Sigmoid colon (tissue), 7 donors: Measurements from ENCODE around the gene ERI3. TPM values are rescaled to one million over a fixed set of nuclear protein-coding genes. Genes with fewer than 3 reads are reported as not detected.

Experiments used
- DNase-seq: peaks from one replicate; pipeline ENCODE4 v3.0.0-alpha.2; 2019
- H3K27ac ChIP-seq, 4 donors: fragments of 200-600 bp; sonication (generic); one replicate each; pipeline ENCODE4 v1.5.1; 2016 to 2019; ENCODE audit warnings: mild to moderate bottlenecking in 1 of 4
- H3K27me3 ChIP-seq, 3 donors: fragments of 200-600 bp; sonication (generic); one replicate each; pipeline ENCODE4 v1.5.1; 2019; ENCODE audit warnings: mild to moderate bottlenecking in 1 of 3
- H3K36me3 ChIP-seq, 4 donors: fragments of 200-600 bp; sonication (generic); one replicate each; pipeline ENCODE4 v1.5.1; 2016 to 2019
- H3K4me1 ChIP-seq, 4 donors: fragments of 200-600 bp; sonication (generic); one replicate each; pipeline ENCODE4 v1.5.1; 2017 to 2019
- H3K4me3 ChIP-seq, 4 donors: fragments of 200-600 bp; sonication (generic); one replicate each; pipeline ENCODE4 v1.5.1; 2017 to 2019; ENCODE audit warnings: mild to moderate bottlenecking in 2 of 4, moderate library complexity in 1 of 4
- H3K9me3 ChIP-seq, 4 donors: fragments of 200-600 bp in 3 of 4; sonication (generic) in 3 of 4; one replicate each; pipeline versions ENCODE4 v1.5.1 to v1.6.1; 2013 to 2019
- EP300 ChIP-seq, 4 donors: sonication (generic); formaldehyde crosslinking; IDR thresholded peaks; one replicate each; pipeline ENCODE4 v1.6.1; 2017; ENCODE audit warnings: antibody characterized with exemption in 4 of 4
- POLR2A ChIP-seq, 2 donors: fragments of 450-650 bp; IDR thresholded peaks; one replicate each; pipeline ENCODE4 v1.6.1; 2016; ENCODE audit warnings: antibody characterized with exemption in 2 of 2, mild to moderate bottlenecking in 2 of 2, moderate library complexity in 2 of 2
- POLR2AphosphoS5 ChIP-seq, 4 donors: sonication (generic); formaldehyde crosslinking; IDR thresholded peaks; one replicate each; pipeline ENCODE4 v1.6.1; 2017; ENCODE audit warnings: antibody characterized with exemption in 4 of 4
- WGBS, 2 donors: extraction: QIAGEN DNeasy Blood & Tissue Kit; methylation state at CpG; one replicate each; pipeline ENCODE4 v1.1.7; 2013; 5-methylcytosine and 5-hydroxymethylcytosine counted together
- intact Hi-C: fragments of 100-400 bp; cut with DNase I; formaldehyde crosslinking; loops from one replicate; pipeline ENCODE4 v1.15.1; 2023
- polyA plus RNA-seq, 3 donors: library from polyadenylated mRNA; stranded (reverse); fragments of 200-250 nt; gene quantifications; one replicate each; pipeline ENCODE4 v1.2.3, GENCODE V29; 2013
- total RNA-seq, 4 donors: library from RNA; depleted of rRNA; stranded (reverse); fragments of >200 nt; gene quantifications; one replicate each; pipeline ENCODE4 v1.1.0, GENCODE V29; 2016
- TF ChIP-seq, protein P1 (sequence below), 4 experiments: fragments of 450-650 bp in 3 of 4; fragments of 200-600 bp in 1 of 4; IDR thresholded peaks; one replicate each; pipeline ENCODE4 v1.5.1; 2016 to 2019; ENCODE audit warnings: antibody characterized with exemption in 4 of 4, mild to moderate bottlenecking in 3 of 4, moderate library complexity in 2 of 4
- donor health status: healthy with polysubstance abuse.
- donor health status: Bipolar disorder and iron deficiency.
- donor health status: healthy.

Gene ERI3
- total and polyA plus RNA-seq, 7 donors = 25.6 to 88.3 (median 40.3) TPM

DNA sequence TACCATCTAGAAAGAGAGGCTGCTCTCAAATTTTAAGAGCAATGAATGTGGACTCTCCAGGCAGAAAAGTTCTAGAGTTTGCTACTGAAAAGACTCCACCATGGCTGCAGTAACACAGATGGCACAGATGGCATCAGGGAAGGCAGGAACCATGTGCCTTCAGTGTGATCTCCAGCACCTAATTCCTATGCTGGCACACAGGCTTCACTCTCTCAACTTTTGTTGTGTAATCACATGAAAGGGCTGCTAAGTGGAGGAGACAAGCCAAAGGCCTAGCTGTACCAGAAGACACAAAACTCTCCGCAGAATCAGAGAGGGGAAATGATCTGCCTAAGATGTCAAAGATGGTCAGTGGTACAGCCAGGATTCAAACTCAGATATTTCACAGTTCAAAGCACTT, 31.1 kb downstream of the ERI3 start:
- Histone ChIP-seq H3K27me3 (no peaks in the 10 kb centered on the region), H3K27ac (no peak overlapping the region), H3K4me3 (no peak overlapping the region), H3K9me3 (no peaks in the 10 kb centered on the region), H3K36me3 (peaks cover 0 to 25% (median 5%) of the 10 kb centered on the region in 4 donors), H3K4me1 (peaks cover 0 to 22% (median 19%) of the 10 kb centered on the region in 4 donors)
- intact Hi-C loops = no loop called here
- DNase-seq = no peak
- TF ChIP-seq, protein P1, sequence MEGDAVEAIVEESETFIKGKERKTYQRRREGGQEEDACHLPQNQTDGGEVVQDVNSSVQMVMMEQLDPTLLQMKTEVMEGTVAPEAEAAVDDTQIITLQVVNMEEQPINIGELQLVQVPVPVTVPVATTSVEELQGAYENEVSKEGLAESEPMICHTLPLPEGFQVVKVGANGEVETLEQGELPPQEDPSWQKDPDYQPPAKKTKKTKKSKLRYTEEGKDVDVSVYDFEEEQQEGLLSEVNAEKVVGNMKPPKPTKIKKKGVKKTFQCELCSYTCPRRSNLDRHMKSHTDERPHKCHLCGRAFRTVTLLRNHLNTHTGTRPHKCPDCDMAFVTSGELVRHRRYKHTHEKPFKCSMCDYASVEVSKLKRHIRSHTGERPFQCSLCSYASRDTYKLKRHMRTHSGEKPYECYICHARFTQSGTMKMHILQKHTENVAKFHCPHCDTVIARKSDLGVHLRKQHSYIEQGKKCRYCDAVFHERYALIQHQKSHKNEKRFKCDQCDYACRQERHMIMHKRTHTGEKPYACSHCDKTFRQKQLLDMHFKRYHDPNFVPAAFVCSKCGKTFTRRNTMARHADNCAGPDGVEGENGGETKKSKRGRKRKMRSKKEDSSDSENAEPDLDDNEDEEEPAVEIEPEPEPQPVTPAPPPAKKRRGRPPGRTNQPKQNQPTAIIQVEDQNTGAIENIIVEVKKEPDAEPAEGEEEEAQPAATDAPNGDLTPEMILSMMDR (IDR thresholded peaks at IDR 0.05) = no peak
- TF ChIP-seq POLR2A (IDR thresholded peaks at IDR 0.05) = no peak
- no peak for TF ChIP-seq EP300 (IDR thresholded peaks at IDR 0.05)
- no peak for TF ChIP-seq POLR2AphosphoS5 (IDR thresholded peaks at IDR 0.05)
- WGBS, 2 donors = 95 to 98% methylated on average over 1 of the region's 1 CpG

DNA sequence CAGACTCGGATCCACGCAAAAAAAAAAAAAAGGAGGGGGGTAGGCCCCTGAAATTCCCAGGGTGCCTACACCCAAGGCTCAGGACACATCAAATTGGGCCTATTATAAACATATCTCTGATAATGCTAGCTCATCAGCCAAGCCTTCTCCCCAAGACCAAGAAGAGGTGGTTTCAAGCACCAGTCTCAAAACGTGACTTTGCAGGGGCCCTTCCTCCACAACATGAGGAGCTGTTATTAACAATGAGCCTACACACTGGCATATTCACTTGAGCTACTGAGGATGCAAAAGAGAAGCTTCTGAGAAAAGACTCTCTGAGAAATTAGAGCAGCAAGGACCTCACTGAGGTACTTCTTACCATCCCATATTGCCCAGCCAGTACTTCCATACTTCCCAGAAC, 32.7 kb downstream of the ERI3 start:
- Histone ChIP-seq H3K27ac (no peak overlapping the region), H3K9me3 (no peaks in the 10 kb centered on the region), H3K4me3 (no peak overlapping the region), H3K27me3 (no peaks in the 10 kb centered on the region), H3K36me3 (peaks cover 0 to 32% (median 8%) of the 10 kb centered on the region in 4 donors), H3K4me1 (peaks cover 0 to 6% (median 5%) of the 10 kb centered on the region in 4 donors)
- 90% methylated on average over 3 of the region's 3 CpGs for WGBS, 2 donors
- no peak for DNase-seq
- TF ChIP-seq, protein P1 (IDR thresholded peaks at IDR 0.05) = no peak
- TF ChIP-seq POLR2AphosphoS5 (IDR thresholded peaks at IDR 0.05) (no peak), POLR2A (IDR thresholded peaks at IDR 0.05) (no peak), EP300 (IDR thresholded peaks at IDR 0.05) (no peak)
- intact Hi-C loops = no loop called here

DNA sequence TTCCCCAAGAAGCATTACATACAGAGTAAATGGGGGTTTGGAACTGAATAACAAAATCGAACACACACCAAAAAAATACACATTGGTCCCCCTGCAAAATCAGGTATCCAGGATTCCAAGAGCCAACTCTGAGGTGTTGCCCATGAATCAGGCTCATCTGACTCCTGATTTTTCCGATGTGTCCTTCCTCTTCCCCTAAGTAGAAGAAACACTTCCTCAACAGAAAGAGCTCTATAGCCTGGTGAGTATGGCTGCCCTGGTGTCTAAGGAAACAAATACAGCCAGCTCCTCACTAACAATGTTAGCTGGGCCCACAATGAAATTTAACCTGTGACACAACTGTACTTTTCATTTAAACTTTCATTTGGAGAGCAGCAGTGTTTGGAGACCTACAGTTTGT, 33.6 kb downstream of the ERI3 start:
- Histone ChIP-seq H3K27ac (no peak overlapping the region), H3K36me3 (peaks cover 0 to 41% (median 12%) of the 10 kb centered on the region in 4 donors), H3K4me1 (no peaks in the 10 kb centered on the region), H3K27me3 (no peaks in the 10 kb centered on the region), H3K9me3 (no peaks in the 10 kb centered on the region), H3K4me3 (no peak overlapping the region)
- TF ChIP-seq, protein P1 (IDR thresholded peaks at IDR 0.05) = no peak
- TF ChIP-seq EP300 (IDR thresholded peaks at IDR 0.05) (no peak), POLR2AphosphoS5 (IDR thresholded peaks at IDR 0.05) (no peak), POLR2A (IDR thresholded peaks at IDR 0.05) (no peak)
- DNase-seq = no peak
- intact Hi-C loops = no loop called here
- WGBS, 2 donors = 83 to 94% methylated on average over 2 of the region's 2 CpGs

DNA sequence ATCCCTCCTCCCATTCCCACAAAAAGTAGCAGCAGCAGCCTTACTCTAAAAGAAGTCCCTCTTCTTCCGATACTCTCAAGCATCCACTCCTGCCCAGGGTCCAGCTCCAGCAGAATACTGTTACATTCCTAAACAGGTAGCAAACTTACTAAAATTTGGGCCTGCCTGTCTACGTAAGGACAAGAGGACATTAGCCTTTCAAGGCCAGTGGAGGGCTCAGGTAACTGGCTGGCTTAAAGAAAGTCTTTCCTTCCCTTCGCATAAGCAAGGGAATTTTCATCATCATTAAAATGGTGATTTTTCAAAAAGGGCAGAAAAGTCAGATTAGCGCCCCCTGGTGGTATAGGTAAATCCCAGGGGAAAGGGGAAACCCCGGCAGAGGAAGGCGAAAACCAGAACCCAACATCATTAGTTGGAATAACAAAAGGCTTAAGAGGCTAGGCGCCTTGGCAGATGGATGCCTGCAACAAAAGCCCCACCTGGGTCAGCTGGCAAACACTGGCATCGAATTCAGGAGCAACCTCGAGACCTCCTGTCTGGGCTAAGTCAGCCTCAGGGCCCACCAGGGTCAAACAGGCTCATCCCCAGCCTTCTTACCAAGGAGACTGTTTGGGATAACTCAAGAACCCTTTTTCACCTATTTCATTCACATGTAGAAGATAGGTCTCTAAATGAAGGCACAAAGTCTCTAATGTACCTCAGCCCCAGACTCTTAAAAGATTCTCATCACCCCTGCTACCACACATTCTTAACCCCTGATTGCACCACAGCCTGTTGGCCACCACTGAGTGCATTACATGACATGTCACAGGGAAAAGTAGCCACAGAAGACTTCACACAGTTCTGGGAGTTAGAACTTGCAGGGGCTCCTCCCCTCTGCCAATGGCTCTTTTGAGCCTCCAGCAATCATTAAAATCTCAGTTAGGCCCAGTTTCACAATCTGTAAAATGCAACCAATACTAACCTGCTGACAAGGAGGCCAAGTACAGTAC, 36.7 kb downstream of the ERI3 start:
- WGBS, 2 donors = 41 to 51% methylated on average over 9 of the region's 9 CpGs
- DNase-seq = no peak
- no peaks in the 10 kb centered on the region for H3K27me3 ChIP-seq
- H3K4me1 ChIP-seq = no peaks in the 10 kb centered on the region
- peaks cover 4 to 65% (median 22%) of the 10 kb centered on the region in 4 donors for H3K36me3 ChIP-seq
- H3K4me3 ChIP-seq = no peak overlapping the region
- no peaks in the 10 kb centered on the region for H3K9me3 ChIP-seq
- TF ChIP-seq, protein P1 (IDR thresholded peaks at IDR 0.05) = peak; percentile 30 to 83 (median 71)
- no peak for TF ChIP-seq EP300 (IDR thresholded peaks at IDR 0.05)
- H3K27ac ChIP-seq = no peak overlapping the region
- intact Hi-C loops = loop anchor here (1.0 to 10.0 kb wide), 2 partner anchors 101 to 276 kb away; no protein-coding TSS in a partner anchor
